ENCODE data around the gene SBF2. TPM values are rescaled to one million over a fixed set of nuclear protein-coding genes. Genes with fewer than 3 reads are reported as not detected.
A peak's percentile ranks its signal among the peaks of the same experiment; 100 is the strongest.

The SBF2 gene
- total RNA-seq, 4 donors from 2014 or later = 20.6 to 48.6 (median 26.0) TPM

GRCh38 chr11:10302744-10303557 lies 8.9 kb upstream of the SBF2 start:
- TF ChIP-seq POLR2A (IDR thresholded peaks at IDR 0.05) = peak in 2 of 4 donors; percentile 22 to 60
- TF ChIP-seq, protein P1, sequence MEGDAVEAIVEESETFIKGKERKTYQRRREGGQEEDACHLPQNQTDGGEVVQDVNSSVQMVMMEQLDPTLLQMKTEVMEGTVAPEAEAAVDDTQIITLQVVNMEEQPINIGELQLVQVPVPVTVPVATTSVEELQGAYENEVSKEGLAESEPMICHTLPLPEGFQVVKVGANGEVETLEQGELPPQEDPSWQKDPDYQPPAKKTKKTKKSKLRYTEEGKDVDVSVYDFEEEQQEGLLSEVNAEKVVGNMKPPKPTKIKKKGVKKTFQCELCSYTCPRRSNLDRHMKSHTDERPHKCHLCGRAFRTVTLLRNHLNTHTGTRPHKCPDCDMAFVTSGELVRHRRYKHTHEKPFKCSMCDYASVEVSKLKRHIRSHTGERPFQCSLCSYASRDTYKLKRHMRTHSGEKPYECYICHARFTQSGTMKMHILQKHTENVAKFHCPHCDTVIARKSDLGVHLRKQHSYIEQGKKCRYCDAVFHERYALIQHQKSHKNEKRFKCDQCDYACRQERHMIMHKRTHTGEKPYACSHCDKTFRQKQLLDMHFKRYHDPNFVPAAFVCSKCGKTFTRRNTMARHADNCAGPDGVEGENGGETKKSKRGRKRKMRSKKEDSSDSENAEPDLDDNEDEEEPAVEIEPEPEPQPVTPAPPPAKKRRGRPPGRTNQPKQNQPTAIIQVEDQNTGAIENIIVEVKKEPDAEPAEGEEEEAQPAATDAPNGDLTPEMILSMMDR (IDR thresholded peaks at IDR 0.05) = no peak
- peak; percentile 32 for DNase-seq
- Histone ChIP-seq H3K4me1 (peaks cover 14 to 59% (median 26%) of the 10 kb centered on the region in 3 donors), H3K9me3 (no peaks in the 10 kb centered on the region), H3K4me3 (peak overlapping the region; percentile 61 to 84 (median 78)), H3K27me3 (peaks cover 0 to 14% (median 0%) of the 10 kb centered on the region in 4 donors), H3K36me3 (no peaks in the 10 kb centered on the region), H3K27ac (peak overlapping the region; percentile 86 to 96 (median 92))
- WGBS, 2 donors = 0 to 1% methylated on average over 24 of the region's 56 CpGs
- intact Hi-C loops (cut with DNase I) = loop anchor here (10.0 kb wide), 1 partner anchor 318 kb away; no protein-coding TSS in a partner anchor

GRCh38 chr11:10302359-10302743 lies 8.3 kb upstream of the SBF2 start:
- TF ChIP-seq POLR2A (IDR thresholded peaks at IDR 0.05) = no peak
- TF ChIP-seq, protein P1 (IDR thresholded peaks at IDR 0.05) = no peak
- no peaks in the 10 kb centered on the region for H3K36me3 ChIP-seq
- DNase-seq = no peak
- peak overlapping the region; percentile 61 to 84 (median 78) for H3K4me3 ChIP-seq
- intact Hi-C loops (cut with DNase I) = loop anchor here (10.0 kb wide), 1 partner anchor 318 kb away; no protein-coding TSS in a partner anchor
- H3K27me3 ChIP-seq = peaks cover 0 to 14% (median 0%) of the 10 kb centered on the region in 4 donors
- H3K27ac ChIP-seq = peak overlapping the region; percentile 86 to 96 (median 92)
- WGBS, 2 donors = 56 to 91% methylated on average over 5 of the region's 10 CpGs
- no peaks in the 10 kb centered on the region for H3K9me3 ChIP-seq
- peaks cover 12 to 53% (median 24%) of the 10 kb centered on the region in 3 donors for H3K4me1 ChIP-seq

- intact Hi-C loops (cut with DNase I) = loop anchor here (10.0 kb wide), 1 partner anchor 317 kb away; no protein-coding TSS in a partner anchor
- no peaks in the 10 kb centered on the region for H3K36me3 ChIP-seq
- no peak for DNase-seq
- peak overlapping the region; percentile 86 to 96 (median 92) for H3K27ac ChIP-seq
- peaks cover 6 to 47% (median 20%) of the 10 kb centered on the region in 3 donors for H3K4me1 ChIP-seq
- peak overlapping the region; percentile 61 to 84 (median 78) for H3K4me3 ChIP-seq
- H3K27me3 ChIP-seq = peaks cover 0 to 14% (median 0%) of the 10 kb centered on the region in 4 donors
- 43 to 50% methylated on average over 9 of the region's 9 CpGs for WGBS, 2 donors
- TF ChIP-seq, protein P1 (IDR thresholded peaks at IDR 0.05) = no peak
- TF ChIP-seq POLR2A (IDR thresholded peaks at IDR 0.05) = no peak
- H3K9me3 ChIP-seq = no peaks in the 10 kb centered on the region
Observed at GRCh38 chr11:10301656-10302358, 7.8 kb upstream of the SBF2 start.

GRCh38 chr11:10298342-10298741 lies 4.3 kb upstream of the SBF2 start:
- H3K36me3 ChIP-seq = no peaks in the 10 kb centered on the region
- DNase-seq = no peak
- H3K9me3 ChIP-seq = no peaks in the 10 kb centered on the region
- peaks cover 0 to 28% (median under 1%) of the 10 kb centered on the region in 3 donors for H3K4me1 ChIP-seq
- intact Hi-C loops (cut with DNase I) = no loop called here
- no peak overlapping the region for H3K4me3 ChIP-seq
- no peaks in the 10 kb centered on the region for H3K27me3 ChIP-seq
- H3K27ac ChIP-seq = no peak overlapping the region
- WGBS, 2 donors = 74 to 79% methylated on average over 5 of the region's 5 CpGs
- TF ChIP-seq POLR2A (IDR thresholded peaks at IDR 0.05) = no peak

GRCh38 chr11:10295064-10295901 lies 1.3 kb upstream of the SBF2 start:
- Histone ChIP-seq H3K27ac (peak overlapping the region; percentile 95 to 99 (median 96)), H3K4me1 (peaks cover 11 to 46% (median 20%) of the 10 kb centered on the region in 3 donors), H3K36me3 (no peaks in the 10 kb centered on the region), H3K9me3 (no peaks in the 10 kb centered on the region), H3K27me3 (no peaks in the 10 kb centered on the region), H3K4me3 (peak overlapping the region; percentile 78 to 100 (median 84))
- no peak for TF ChIP-seq POLR2A (IDR thresholded peaks at IDR 0.05)
- TF ChIP-seq, protein P1 (IDR thresholded peaks at IDR 0.05) = no peak
- 35 to 48% methylated on average over 10 of the region's 10 CpGs for WGBS, 2 donors
- DNase-seq = no peak
- intact Hi-C loops (cut with DNase I) = no loop called here

Data from esophagus squamous epithelium (tissue), 5 donors.